HG03354 (cell line): ENCODE measurements around the gene TRIM38.
"Not testable (repeated sequence)": the region's sequence is repeated elsewhere in the genome, so short reads cannot be mapped to it uniquely, and the experiment has no call there.

Source experiments
- ATAC-seq: cut with Tn5 transposase; IDR thresholded peaks from one replicate; pipeline ENCODE4 v1.9.1; 2021; ENCODE audit warnings: mild to moderate bottlenecking; ENCODE audit not compliant: unreplicated experiment, poor library complexity, severe bottlenecking

Gene TRIM38

DNA sequence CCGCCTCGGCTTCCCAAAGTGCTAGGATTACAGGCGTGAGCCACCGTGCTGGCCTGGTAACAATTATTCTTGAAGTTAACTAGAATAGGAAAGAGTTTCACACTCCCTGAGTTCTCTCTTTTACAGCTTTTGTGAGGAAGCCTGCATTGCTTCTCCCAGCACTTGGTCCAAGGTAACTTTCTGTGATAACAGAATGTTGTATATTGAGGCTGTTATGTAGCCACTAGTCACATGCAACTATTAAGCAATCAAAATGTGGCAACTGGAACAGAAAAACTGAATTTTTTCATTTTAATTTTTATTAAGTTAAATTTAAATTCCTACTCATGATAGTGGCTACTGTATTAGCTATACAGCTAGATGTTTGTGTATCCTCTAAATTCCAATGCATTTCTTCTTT lies 2.5 kb downstream of the TRIM38 start:
- no peak for ATAC-seq

DNA sequence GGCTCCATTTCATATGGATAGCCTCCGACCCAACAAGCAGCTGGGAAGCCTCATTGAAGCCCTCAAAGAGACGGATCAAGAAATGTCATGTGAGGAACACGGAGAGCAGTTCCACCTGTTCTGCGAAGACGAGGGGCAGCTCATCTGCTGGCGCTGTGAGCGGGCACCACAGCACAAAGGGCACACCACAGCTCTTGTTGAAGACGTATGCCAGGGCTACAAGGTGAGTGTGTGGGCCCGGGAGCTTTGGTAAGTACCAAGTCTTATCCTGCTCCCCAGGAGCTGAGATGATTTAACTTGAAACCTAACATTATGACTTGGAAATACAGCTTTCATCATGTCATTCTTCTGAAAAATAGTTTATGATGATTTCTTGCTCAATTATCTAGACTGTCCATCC lies 4.1 kb downstream of the TRIM38 start:
- no peak for ATAC-seq

DNA sequence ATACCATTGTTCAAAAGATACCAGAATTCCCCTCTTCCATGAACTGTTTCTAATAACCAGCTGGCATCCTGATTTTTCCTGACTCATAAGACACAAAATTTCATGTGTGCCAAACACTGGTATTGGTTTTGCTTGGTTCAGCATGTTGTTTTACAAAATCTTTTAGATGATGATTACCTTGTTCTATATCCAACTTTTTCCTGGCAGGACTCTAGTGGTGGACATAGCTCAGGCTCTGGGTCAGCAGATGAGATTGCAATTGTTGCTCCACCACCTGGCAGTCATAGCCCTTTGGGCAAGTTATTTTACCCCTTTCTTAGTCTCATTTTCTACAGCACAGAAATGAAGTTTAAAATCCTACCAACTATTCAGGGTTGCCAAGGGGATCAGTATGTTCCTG lies 6.2 kb downstream of the TRIM38 start:
- ATAC-seq: no peak

DNA sequence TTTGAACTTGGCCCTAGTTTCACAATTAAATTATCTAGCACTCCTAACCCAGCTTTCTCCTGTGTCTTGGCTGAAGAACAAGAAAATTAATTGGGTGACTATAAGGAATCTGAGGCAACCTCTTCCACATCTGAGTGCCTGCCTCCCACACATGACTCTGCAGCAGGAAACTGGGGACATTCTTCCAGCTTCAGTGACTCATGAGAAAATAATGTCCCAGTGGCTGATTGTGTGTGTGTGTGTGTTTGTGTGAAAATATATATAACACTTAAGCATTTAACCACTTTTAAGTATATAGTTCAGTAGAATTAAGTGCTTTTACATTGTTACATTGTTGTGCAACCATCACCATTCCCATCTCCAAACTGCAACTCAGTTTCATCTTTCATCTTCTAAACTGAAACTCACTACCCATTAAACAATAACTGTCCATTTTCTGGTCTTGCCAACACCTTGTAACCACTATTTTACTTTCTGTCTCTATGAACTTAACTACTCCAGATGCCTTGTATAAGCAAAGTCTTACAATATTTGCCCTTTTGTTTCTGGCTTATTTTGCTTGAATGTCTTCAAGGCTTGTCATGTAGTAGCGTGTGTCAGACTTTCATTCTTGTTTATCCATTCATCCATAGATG lies 8.7 kb downstream of the TRIM38 start:
- ATAC-seq: no peak

DNA sequence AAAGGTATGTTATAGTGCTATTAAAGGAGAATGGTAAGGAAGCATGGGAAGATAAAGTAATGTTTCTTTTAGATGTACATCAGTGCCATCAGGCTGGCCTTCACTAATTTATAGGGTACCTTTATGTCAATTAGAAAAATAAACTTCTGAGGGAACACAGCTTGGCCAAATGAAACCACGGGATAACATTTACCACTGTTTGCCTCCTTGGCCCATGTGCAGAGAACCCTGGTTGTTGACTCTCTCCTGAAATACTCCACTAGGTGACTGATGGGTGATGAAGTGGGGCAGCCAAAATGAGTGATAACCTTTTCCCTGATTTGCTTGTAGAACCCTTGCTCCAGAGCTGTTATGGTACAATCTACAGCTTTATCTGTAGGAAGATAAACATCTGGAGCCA lies 9.5 kb downstream of the TRIM38 start:
- no peak for ATAC-seq

DNA sequence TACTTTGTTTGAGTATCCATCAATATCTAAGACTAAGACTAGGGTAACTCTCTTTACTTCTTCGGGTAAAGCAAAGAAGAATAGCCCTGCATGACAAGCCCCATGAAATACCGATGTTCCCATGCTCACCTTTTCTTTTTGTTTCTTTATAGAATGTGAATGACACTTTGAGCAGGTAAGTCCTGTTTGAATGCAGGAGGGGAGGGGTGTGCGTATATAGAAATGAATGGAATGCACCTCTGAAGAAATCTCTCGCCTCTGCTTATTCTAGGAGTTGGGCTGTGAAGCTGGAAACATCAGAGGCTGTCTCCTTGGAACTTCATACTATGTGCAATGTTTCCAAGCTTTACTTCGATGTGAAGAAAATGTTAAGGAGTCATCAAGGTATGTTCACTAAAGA lies 10.3 kb downstream of the TRIM38 start:
- no peak for ATAC-seq

DNA sequence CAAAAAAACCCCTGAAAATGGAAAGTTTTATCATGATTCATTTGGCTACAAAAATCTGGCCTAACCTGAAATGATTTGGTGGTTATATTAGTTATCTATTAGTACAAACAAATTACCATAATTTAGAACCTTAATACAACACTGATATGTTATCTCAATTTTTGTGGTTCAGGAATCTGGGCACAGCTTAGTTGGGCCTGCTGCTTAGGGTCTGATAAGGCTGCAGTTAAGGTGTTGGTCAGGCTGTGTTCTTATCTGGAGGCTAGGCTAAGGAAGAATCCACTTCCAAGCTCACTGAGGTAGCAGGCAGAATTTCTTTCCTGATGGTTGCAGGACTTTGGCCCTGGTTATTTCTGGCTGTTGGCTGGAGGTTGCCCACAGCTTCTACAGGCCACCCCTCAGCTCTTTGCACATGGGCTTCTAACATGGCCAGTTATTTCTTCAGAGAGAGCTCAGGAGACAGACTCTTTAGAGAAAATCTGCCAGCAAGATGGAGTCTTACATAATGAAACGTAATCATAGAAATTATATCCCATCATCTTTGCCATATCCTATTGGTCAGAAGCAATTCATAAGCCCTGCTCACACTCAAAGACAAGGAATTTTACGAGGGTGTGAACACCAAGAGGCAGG lies 11.4 kb downstream of the TRIM38 start:
- ATAC-seq: no peak

DNA sequence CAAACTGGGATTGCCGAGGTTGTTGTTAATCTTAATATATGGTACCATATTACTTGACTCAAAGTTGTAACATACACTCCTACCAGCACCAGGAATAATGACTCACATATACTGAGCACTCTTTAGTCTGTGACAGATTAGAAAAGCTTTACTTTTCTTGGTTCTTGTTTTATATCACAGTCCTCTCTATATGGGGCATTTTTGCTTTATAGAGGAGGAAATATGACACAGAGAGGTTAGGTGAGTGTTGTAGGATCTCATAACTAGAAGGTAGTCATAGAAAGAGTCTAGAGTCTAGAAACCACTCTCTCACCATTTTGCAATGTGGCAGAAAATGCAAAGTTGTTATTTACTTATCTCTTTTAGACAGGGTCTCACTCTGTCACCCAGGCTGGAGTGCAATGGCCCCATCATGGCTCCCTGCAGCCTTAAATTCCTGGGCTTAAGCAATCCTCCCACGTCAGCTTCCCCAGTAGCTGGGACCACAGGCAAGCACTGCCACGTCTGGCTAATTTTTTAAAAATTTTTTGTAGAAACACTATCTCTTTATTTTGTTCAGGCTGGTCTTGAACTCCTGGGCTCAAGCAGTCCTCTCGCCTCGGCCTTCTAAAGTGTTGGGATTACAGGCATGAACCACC lies 13.4 kb downstream of the TRIM38 start:
- ATAC-seq: no peak

DNA sequence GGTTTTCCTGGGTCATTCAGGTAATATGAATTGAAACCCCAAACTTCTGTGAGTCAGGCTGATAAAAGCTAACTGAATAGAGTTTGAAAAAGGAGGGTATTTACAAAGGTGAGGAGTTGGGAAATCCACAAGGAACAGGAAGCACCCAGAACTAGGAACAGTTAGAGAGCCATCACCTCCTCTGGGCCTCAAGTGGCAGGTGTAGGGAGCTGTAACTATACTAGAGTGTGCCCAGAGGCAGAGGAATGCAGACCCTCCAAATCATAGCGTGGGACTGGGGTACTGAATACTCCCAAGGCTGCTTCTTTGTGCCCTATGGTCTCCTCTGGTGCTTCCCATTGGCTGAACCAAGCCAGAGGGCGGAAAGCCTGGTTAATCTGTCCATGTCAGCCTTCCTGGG lies 18.3 kb downstream of the TRIM38 start:
- ATAC-seq: no peak

DNA sequence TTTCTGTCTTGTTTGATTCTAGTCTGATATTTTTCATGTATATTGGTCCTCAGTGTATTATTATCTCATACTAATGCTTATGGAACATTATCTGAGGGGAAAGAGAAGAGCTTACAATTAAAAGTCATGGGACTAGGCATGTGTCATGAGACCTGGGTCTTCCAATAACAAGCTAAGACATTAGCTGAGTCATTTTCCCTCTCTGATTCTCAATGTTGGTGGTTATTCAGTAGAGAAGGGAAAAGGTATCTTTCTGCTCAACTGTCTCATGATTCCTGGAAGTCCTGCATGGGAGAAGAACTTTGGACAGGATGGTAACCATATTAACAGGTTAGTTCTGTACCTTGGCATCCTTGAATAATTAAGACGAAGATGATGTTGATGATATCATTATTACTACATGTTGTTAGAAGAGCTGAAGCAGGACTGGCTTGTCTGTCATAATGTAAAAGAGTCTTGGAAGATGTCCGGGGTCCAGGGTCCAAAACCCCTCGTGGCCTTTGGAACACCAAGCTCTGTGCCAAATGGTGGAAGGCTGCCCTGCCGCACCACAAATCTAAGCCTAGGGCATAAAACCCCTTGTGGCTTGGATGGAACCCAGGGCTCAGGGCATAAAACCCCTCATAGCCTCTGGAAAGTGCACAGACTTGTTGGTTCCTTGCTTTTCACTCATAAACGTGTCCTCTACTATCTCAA lies 19.1 kb downstream of the TRIM38 start:
- ATAC-seq: no peak

DNA sequence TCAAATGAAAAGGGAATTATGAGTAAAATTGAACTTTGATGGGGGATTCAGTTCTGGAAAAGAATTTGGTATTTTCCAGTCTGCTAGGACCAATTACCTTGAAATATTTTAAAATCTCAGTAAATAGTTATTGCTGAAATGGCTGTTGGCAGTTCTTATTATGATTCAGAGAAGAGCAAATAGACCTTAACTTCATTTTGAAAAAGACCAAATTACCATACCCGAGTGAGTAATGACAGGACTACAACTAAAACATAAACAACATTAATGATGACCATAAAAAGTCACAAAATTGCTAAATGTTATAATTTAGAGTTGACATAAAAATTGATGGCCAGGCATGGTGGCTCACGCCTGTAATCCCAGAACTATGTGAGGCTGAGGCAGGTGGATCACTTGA lies 21.7 kb downstream of the TRIM38 start:
- ATAC-seq: no peak

DNA sequence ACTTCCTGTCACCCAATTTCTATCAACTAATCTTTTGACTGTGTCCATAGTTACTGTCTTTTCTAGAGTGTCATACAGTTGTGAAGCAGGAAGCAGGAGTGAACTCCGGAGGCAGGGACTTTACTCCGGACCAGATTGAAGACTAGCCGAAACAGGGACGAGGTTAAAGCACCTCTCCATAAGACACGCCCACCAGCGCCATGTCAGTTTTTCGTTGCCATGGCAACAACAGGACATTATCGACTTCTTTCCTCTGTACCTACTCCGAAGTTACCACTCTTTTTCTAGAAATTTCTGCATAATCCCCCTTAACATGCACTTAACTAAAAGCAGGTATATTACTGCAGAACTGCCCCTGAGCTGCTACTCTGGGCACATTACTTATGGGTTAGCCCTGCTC lies 25.2 kb downstream of the TRIM38 start:
- no peak for ATAC-seq

DNA sequence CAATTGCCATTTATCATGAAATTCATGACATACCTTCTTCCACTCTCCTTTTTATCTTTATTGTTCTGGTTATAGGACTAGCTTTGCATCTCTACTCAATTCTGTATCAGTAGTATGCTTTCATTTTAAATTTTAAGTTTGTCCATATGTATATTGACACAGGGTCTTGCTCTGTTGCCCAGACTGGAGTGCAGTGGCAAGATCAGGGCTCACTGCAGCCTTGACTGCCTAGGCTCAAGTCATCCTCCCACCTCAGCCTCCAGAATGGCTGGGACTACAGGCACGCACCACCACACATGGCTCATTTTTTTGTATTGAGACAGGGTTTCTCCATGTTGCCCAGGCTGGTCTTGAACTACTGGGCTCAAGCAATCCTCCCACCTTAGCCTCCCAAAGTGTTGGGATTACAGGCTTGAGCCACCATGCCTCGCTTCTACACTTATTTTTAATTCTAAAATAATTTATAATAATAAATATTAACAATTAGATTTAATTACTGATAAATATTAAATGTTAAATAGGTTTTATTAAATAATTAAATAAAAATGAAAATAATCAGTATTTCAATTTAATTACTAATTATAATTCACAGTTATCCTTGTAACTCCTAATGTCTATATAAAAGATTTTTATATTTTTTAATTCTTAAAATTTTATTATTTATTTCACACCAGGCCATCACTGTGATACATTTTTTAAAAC lies 27.7 kb downstream of the TRIM38 start:
- ATAC-seq: no peak

DNA sequence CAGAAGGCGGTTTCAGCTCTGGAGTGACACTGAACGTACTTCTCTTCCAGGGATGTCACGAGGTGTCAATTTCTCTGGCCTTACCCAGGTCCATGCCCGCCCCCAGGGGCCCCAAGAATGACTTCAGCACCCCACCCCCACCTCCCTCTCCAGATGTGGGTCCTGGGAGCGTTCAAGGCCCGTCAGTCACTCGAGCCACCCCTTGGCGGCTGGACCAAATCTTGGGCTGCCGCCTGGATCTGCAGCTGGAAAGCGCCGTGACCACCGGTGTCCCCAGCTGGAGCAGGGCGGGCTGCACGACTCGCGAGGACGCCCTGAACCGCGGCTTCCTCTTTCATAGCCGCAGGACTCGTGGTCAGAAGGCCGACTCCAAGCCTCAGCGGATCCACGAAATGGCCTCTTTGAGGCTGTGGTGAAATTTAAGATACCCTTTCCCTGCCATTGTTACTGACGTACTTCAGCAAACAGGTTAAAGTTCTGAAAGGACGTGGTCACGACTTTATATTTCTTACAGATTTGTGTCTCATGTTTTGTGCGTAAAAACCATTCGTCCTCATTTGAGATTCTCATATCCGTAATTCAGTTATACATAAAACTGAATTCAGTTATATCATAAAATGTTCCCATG lies 29.3 kb downstream of the TRIM38 start:
- ATAC-seq: peak; percentile 67

DNA sequence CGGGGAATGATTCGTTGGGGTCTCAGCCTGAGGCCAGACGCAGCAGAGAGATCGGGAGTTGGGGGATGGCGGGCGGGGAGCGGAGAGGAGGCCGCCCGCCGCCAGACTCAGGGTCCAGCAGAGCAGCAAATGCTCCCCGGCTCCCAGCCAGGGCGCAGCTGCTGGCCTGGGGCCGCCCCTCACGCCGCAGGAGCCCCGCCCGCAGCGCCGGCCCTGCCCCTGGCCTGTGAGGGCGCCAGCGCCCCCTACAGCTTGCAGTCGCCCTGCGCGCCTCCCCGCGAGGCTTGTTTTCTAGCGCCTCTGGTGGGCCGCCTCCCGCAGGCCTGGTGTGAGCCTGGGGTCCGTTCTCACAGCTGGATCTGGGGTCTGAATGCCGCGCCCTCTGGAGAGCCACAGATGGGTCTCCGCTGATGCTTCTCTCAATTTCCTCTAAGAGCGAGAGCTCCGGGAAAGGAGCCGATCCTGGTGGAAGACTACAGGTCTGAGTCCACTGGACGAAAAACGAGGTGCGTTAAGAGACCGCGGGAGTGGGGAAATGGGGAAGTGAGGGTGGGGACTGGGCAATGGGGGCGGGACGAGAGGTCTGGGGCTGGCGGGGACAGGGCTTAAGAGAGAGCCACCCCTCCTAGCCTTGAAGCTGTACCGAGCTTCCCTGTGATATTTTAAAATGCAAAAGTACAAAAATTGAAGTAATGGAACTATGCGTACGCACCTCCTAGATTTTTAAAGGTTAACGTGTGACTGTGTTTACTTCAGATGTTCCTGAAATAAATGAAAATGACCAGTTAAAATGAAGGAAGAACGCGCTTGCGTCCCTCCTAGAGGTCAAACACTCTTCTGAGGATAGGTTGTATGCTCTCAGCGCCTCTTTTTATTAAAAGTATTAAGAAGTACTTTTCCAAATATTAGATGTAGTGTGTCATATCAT lies 30.1 kb downstream of the TRIM38 start:
- peak; percentile 89 for ATAC-seq

DNA sequence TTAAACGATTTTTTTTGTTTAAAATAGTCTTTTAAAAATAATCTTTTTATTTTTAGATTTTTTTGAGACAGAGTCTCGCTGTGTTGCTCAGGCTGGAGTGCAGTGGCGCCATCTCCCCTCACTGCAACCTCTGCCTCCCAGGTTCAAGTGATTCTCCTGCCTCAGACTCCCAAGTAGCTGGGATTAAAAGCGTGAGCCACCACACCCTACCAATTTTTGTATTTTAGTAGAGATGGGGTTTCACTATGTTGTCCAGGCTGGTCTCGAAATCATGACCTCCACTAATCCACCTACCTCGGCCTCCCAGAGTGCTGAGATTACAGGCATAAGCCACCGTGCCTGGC lies 30.7 kb downstream of the TRIM38 start:
- ATAC-seq: not testable (repeated sequence)

DNA sequence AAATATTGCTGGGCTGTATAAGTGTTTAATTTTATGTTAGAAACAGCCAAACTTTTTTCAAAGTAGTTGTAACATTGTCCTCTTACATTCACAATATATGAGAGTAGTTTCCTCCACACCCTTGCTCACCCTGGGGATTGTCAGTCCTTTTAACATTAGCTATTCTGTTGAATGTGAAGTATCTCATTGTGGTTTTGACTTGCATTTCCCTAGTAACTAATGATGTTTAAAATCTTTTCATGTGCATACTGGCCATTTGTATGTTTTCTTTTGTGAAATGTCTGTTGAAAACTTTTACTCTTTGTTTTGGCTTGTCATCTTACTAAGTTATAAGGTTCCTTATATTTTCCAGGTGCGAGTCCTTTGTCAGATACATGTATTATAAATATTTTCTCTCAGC lies 32.9 kb downstream of the TRIM38 start:
- ATAC-seq: no peak

DNA sequence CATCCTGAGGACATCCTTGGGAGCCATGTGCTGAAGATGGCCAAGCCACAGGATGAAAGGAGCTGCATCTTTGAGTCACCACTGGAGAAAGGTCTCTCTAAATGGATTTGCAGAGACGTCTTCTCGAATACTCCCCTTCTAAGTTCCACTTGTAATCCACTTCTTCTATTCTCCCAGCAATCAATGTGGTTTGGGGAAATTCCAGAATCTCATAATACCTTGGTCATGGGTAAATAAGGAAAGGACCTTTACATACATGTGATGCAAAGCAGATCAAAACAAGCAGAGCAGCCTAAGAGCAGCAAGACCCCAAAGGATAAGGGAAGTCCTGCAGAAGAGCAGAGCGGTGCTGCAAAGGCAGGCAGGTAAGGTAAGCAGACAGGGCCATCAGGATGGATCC lies 35.3 kb downstream of the TRIM38 start:
- ATAC-seq: no peak

DNA sequence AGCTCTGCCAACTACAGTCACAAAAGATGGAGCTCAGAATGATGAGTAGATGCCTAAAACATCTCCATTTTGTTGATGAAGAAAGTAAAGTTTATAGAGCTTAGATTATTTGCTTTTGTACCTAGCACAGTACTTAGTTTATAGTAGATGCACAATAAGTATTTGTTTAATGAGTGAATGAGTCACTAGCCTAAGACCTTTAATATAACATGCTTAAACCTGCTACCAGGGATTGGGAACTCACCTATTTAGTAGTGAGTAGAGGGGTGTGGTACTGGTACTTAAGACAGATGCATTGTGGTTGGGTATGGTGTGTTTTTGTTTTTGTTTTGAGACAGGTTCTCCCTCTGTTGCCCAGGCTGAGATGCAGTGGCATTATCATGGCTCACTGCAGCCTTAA lies 35.8 kb downstream of the TRIM38 start:
- no peak for ATAC-seq
